Tibial nerve (tissue), 4 donors: ENCODE measurements around the gene GRIN1.

Experiments used
- CTCF ChIP-seq, 5 experiments: fragments of 200-600 bp in 3 of 5; fragments of 450-650 bp in 2 of 5; sonication (generic) in 3 of 5; IDR thresholded peaks; one replicate each; pipeline ENCODE4 v1.5.1; 2016 to 2019; ENCODE audit warnings: antibody characterized with exemption in 5 of 5, mild to moderate bottlenecking in 3 of 5, moderate library complexity in 2 of 5
- EP300 ChIP-seq, 2 donors: sonication (generic); formaldehyde crosslinking; IDR thresholded peaks; one replicate each; pipeline ENCODE4 v1.6.1; 2017; ENCODE audit warnings: antibody characterized with exemption in 2 of 2, mild to moderate bottlenecking in 1 of 2

GRCh38 chr9:137161558-137162486, 22.9 kb downstream of the GRIN1 start:
- TF ChIP-seq CTCF (IDR thresholded peaks at IDR 0.05), result no peak
- no peak for TF ChIP-seq EP300 (IDR thresholded peaks at IDR 0.05)
